ENCODE measurements around the gene MYB.
A peak's percentile ranks its signal among the peaks of the same experiment; 100 is the strongest.
"Not testable (repeated sequence)": the region's sequence is repeated elsewhere in the genome, so short reads cannot be mapped to it uniquely, and the experiment has no call there.

The MYB gene

GRCh38 chr6:135180542-135181332 is at the start of gene MYB:
MYB (plus strand) TSS chr6:135181308; CDS start chr6:135181514, 206 bp downstream.
- peak; percentile 79 for DNase-seq (ENCODE audit: low spot score)

GRCh38 chr6:135132776-135133175 is 48.3 kb upstream of the MYB start:
- no peak for DNase-seq (ENCODE audit: low spot score)

GRCh38 chr6:135135835-135136234 is 45.3 kb upstream of the MYB start:
- DNase-seq (ENCODE audit: low spot score), result no peak

GRCh38 chr6:135137826-135138225 is 43.3 kb upstream of the MYB start:
- no peak for DNase-seq (ENCODE audit: low spot score)

GRCh38 chr6:135141182-135141581 is 39.9 kb upstream of the MYB start:
- DNase-seq (ENCODE audit: low spot score), result no peak

GRCh38 chr6:135141728-135142127 is 39.4 kb upstream of the MYB start:
- no peak for DNase-seq (ENCODE audit: low spot score)

- DNase-seq (ENCODE audit: low spot score), result not testable (repeated sequence)
Observed at GRCh38 chr6:135142232-135142631, 38.9 kb upstream of the MYB start.

- no peak for DNase-seq (ENCODE audit: low spot score)
Observed at GRCh38 chr6:135144673-135145062, 36.4 kb upstream of the MYB start.

GRCh38 chr6:135145063-135145800 is 35.9 kb upstream of the MYB start:
- DNase-seq (ENCODE audit: low spot score), result peak; percentile 22

GRCh38 chr6:135146162-135146934 is 34.8 kb upstream of the MYB start:
- DNase-seq (ENCODE audit: low spot score), result no peak

- DNase-seq (ENCODE audit: low spot score), result no peak
Observed at GRCh38 chr6:135147637-135148592, 33.2 kb upstream of the MYB start.

- DNase-seq (ENCODE audit: low spot score), result no peak
Observed at GRCh38 chr6:135148889-135149288, 32.2 kb upstream of the MYB start.

GRCh38 chr6:135149376-135149775 is 31.7 kb upstream of the MYB start:
- no peak for DNase-seq (ENCODE audit: low spot score)

GRCh38 chr6:135150481-135150880 is 30.6 kb upstream of the MYB start:
- not testable (repeated sequence) for DNase-seq (ENCODE audit: low spot score)

- not testable (repeated sequence) for DNase-seq (ENCODE audit: low spot score)
Observed at GRCh38 chr6:135154125-135154524, 27.0 kb upstream of the MYB start.

GRCh38 chr6:135158397-135158796 is 22.7 kb upstream of the MYB start:
- DNase-seq (ENCODE audit: low spot score), result no peak

GRCh38 chr6:135159531-135159930 is 21.6 kb upstream of the MYB start:
- no peak for DNase-seq (ENCODE audit: low spot score)

GRCh38 chr6:135161411-135162395 is 19.4 kb upstream of the MYB start:
- DNase-seq (ENCODE audit: low spot score), result no peak

- peak; percentile 55 for DNase-seq (ENCODE audit: low spot score)
Observed at GRCh38 chr6:135162678-135163439, 18.2 kb upstream of the MYB start.

- DNase-seq (ENCODE audit: low spot score), result no peak
Observed at GRCh38 chr6:135163440-135163738, 17.7 kb upstream of the MYB start.

All from RKO (cell line).